AG10803 (cell line): ENCODE data around the gene MED19.
"Not testable (repeated sequence)": the region's sequence is repeated elsewhere in the genome, so short reads cannot be mapped to it uniquely, and the experiment has no call there.

Source experiments
- DNase-seq: peaks from one replicate; pipeline ENCODE4 v3.0.0; 2010; ENCODE audit warnings: low read depth
- H3K4me3 ChIP-seq: 2 replicates; pipeline ENCODE4 v1.5.1; 2011; ENCODE audit warnings: mild to moderate bottlenecking, low read length, control low read depth
- CTCF ChIP-seq: conservative IDR thresholded peaks from 2 replicates; pipeline ENCODE4 v1.5.1; 2011; ENCODE audit warnings: mild to moderate bottlenecking, low read length, control low read depth, inconsistent platforms

The MED19 gene

GRCh38 chr11:57704932-57705331 is 7.1 kb downstream of the MED19 start:
- no peak for TF ChIP-seq CTCF
- no peak for DNase-seq
- H3K4me3 ChIP-seq: no peak overlapping the region

GRCh38 chr11:57703341-57703740 is 8.7 kb downstream of the MED19 start:
- no peak for TF ChIP-seq CTCF
- no peak overlapping the region for H3K4me3 ChIP-seq
- DNase-seq: no peak

- TF ChIP-seq CTCF: no peak; the same call in 1 of the 2 replicates
- no peak for DNase-seq
- H3K4me3 ChIP-seq: no peak overlapping the region
Observed at GRCh38 chr11:57700425-57700824, 11.6 kb downstream of the MED19 start.

- TF ChIP-seq CTCF: no peak
- DNase-seq: no peak
- H3K4me3 ChIP-seq: no peak overlapping the region
Observed at GRCh38 chr11:57699813-57700212, 12.2 kb downstream of the MED19 start.

- H3K4me3 ChIP-seq: no peak overlapping the region
- no peak for TF ChIP-seq CTCF
- no peak for DNase-seq
Observed at GRCh38 chr11:57698843-57699365, 13.1 kb downstream of the MED19 start.

GRCh38 chr11:57690474-57690873 is 21.5 kb downstream of the MED19 start:
- not testable (repeated sequence) for DNase-seq, H3K4me3 ChIP-seq

GRCh38 chr11:57681168-57681567 is 30.8 kb downstream of the MED19 start:
- no peak for DNase-seq
- no peak for TF ChIP-seq CTCF
- no peak overlapping the region for H3K4me3 ChIP-seq

GRCh38 chr11:57680552-57680874 is 31.5 kb downstream of the MED19 start:
- TF ChIP-seq CTCF: no peak
- H3K4me3 ChIP-seq: no peak overlapping the region
- peak; percentile 13 for DNase-seq
